GM11168 (cell line): ENCODE results near the gene SOX18.

Source experiments
- in situ Hi-C: fragments of 300-500 bp; cut with MboI; formaldehyde crosslinking; loops from one replicate; pipeline ENCODE4 v1.12.0; 2022; ENCODE audit warnings: low sequenced_read_pairs; ENCODE audit not compliant: unreplicated experiment

Gene SOX18

DNA sequence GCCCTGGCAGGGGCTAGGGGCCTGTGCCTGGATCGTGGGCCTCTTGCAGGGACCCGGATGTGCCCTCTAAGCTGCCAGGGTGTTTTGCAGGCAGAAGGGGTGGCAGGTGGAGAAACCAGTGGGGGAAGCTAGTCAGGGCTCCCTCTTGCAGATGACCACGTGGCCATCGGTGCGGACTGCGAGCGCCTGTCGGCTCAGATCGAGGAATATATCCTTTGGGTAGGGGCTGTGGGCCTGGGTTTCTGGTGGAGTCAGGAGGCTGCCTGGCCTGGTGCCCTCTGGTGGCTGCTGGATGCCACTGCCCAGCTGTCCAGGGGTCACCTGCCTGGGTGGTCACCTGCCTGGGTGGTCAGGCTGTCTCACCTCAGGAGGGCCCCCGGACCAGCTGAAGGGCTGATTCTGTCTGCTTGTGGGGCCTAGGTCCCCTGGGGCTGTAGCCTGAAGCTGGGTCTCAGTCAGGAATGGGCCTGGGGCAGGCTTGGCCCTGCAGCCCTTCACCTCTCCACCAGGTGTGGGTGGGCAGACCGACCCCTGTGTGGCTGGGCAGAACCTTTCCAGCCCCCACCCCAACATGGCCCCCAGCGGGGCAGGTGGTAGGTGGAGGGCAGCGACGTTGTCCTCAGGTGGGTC, 20.3 kb upstream of the SOX18 start:
- in situ Hi-C loops: no loop called here

DNA sequence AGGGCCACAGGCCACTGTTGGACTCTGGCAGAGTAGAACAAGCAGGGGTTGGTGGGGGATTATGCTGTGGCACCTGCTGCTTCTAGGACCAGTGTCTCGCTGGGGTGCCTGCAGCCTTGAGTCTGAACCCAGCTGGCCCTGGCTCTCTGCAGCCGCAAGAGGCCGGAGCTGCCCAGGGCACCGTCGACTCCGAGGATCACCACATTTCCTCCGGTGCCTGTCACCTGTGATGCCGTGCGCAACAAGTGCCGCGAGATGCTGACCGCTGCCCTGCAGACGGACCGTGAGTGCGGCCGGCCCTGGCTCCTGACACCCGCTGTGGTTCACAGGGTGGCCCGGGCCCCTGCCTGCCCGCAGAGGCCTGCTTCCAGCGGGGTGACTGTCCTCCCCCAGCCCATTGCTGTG, 19.8 kb upstream of the SOX18 start:
- in situ Hi-C loops: no loop called here

DNA sequence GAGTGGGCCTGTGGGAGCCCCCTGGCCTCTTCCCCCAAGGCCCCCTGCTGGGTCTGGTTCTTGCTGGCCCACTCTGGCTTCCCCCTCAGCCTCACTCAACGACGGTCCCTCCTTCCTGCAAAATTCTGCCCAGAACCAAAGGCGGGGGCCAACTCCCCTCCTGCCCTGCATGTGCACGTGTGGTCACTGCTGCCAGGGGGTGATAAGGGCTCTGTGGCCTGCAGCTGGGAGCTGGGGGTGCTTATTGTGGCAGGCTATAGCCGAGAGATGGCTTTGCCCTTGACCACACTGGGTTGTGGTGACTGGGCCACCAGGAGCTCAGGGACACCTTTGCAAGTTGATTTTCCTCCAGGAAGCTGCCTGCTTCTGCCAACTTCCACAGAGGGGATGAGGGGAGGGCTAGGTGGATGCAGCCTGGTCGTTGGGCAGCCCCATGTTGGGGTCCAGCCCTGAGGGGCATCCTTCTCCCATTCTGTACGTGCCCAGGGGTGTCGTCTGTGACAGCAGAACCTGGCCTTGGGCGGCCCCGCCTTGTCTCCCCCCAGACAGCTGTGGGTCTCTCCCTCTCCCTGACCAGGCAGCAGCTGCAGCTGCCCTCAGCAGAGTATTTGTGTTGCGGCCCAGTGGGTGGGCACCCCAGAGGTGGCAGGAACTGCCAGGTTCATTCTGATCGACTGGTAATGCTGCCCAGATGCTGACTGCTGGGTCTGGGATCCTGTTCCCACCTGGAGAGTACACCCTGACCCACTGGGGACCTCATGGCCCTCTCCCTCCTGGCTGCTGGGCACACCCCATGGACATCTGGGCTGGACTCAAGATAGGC, 19.2 kb upstream of the SOX18 start:
- in situ Hi-C loops: no loop called here

DNA sequence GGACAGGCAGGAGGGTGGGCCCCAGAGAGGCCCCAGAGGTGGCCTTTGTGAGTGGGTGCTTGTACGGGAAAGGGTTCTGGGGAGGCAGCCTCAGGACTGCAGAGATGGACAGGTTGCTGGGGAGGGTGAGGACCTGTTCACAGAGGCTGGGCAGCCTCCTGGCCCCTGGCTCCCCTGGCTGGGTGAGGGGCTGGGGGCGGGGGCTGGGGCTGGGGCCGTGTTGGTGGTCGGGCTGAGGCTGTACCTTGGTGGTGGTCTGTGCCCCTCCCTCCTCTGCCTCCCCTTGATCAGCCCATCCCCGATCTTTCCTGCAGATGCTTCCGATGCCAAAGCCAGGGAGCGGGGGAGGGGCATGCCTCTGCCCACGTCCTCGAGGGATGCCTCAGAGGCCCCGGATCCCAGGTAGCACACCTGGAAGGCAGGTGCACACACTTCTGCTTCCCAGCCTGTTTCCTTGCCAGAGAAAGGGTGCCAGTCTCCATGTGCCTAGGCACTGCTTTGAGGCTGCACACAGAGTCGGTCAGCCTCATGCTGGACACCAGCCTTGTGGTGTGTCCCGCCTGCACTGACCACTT, 18.4 kb upstream of the SOX18 start:
- in situ Hi-C loops: no loop called here

DNA sequence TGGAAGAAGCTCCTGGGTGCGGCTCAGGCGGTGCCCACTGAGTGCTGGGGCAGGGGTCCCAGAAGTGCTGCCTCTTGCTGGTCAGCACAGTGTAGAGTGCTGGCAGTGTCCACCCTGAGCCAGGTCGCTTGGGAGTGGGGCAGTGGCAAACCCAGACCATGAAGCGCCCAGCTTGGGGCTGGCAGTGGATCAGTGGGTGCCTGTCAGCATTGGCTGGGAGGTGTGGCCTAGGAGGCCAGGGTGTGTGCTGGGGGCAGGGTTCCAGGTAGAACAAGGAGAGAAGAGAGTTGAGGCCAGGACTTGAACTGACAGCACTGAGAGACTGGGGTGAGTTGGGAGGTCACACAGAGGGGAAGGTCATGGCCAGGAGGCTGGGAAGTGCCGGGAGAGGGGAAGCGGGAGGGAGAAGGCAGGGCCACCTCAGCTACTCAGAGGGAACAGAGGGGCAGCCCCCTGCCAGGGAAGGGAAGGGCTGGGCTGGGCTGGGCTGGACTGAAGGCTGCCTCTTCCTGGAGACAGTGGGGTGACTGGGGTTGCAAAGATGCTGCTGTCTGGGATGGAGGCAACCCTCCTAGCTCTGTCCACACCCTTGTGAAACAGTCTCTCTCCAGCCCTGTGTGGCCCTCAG, 17.7 kb upstream of the SOX18 start:
- in situ Hi-C loops: no loop called here

DNA sequence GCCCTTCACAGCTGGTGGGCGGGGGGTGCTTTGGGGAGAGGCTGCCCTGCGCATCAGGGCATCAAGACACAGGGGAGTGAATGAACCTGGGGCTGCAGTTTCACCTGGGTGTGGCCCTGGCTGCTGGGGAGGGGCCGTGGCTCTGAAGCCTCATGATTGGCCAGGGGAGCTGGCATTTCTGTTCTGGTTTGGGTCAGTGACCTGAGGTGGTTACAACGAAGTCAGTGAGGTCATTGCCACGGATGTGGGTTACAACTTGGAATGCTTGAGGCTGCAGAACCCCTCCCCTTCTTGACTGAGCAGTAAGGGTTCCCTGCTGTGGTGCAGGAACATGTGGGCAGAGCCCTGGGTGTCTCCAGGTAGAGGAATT, 16.5 kb upstream of the SOX18 start:
- in situ Hi-C loops: no loop called here

DNA sequence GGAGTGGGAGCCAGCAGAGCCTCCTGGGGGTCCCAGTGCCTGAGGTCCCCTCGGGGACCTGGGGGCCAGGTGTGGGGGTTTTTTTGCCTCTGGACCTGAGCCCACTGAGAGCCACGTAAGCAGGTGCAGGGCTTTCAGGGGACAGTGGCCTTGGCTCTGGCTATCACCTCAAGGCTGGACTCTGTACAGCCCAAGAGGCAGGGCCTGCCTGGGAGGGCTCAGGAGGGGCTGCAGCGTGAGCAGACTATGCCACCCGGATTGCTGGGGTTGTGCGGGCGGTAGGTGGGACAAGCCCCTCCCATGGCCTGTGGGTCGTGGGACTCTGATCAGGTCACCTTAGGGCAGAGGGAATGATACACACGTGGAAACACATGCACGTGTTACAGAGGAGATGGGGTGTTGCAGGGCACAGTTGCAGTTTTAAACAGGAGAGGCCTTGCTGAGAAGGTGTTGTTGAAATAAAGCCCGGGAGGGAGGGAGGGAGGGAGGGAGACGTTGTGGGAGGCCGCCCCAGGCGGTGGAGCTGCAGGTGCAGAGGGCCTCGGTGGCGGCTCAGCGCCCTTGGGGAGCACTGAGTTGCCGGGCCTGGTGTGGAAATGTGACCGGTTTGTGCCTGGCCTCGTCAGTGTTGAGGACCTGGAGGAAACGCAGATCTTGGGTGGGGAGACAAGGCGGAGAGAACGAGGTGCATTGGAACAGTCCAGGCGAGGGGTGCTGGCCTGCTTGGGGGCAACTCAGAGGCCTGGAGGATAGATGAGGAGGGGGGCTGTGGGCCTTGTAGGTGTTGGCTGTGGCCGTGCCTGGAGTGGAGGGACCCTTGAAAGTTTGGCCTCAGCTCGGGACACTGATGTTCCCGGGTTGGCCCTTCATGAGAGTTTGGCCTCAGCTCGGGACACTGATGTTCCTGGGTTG, 15.9 kb upstream of the SOX18 start:
- in situ Hi-C loops: no loop called here

GRCh38 chr20:64064145-64064698, 14.8 kb upstream of the SOX18 start:
- in situ Hi-C loops: no loop called here

- in situ Hi-C loops: no loop called here
Observed at GRCh38 chr20:64063389-64064144, 14.1 kb upstream of the SOX18 start.

GRCh38 chr20:64062596-64063388, 13.4 kb upstream of the SOX18 start, which contains the start of gene TCEA2:
Gene TCEA2, plus strand, starts transcription at chr20:64063198. Its CDS starts 115 bp downstream, at chr20:64063313.
- in situ Hi-C loops: no loop called here

DNA sequence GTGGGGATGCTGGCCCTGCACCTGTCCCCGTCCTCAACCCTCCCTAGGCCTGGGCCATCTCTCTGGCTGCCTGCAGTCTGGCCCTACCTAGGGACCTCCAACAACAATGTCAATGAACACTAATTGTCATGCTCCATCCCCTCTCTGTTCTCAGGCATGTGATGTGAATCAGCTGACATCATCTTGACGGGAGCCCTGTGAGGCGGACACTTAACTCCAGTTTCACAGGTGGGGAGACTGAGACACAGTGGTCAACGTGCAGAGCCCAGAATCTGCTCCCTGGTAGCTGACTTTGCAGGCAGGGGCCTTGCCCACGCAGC, 12.8 kb upstream of the SOX18 start:
- in situ Hi-C loops: no loop called here

DNA sequence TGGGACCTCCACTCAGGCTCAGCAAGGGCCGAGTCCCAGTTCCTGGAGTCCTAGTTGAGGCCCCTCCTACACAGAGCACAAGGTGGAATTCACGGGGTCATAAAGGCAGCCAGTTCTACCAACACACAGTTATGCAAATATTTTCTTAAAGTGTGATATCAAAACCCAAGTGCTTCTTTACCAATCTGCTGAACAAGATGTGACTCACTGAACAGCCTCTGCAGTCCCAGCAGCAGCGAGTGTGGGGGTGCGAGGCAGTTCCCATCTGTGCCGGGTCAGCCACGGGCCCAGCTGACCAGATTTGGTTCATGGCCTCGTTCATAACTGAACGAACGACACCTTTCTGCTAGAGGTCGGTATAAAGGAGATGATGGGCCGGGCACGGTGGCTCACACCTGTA, 9.1 kb upstream of the SOX18 start:
- in situ Hi-C loops: no loop called here

- in situ Hi-C loops: no loop called here
Observed at GRCh38 chr20:64057628-64058498, 8.4 kb upstream of the SOX18 start.

DNA sequence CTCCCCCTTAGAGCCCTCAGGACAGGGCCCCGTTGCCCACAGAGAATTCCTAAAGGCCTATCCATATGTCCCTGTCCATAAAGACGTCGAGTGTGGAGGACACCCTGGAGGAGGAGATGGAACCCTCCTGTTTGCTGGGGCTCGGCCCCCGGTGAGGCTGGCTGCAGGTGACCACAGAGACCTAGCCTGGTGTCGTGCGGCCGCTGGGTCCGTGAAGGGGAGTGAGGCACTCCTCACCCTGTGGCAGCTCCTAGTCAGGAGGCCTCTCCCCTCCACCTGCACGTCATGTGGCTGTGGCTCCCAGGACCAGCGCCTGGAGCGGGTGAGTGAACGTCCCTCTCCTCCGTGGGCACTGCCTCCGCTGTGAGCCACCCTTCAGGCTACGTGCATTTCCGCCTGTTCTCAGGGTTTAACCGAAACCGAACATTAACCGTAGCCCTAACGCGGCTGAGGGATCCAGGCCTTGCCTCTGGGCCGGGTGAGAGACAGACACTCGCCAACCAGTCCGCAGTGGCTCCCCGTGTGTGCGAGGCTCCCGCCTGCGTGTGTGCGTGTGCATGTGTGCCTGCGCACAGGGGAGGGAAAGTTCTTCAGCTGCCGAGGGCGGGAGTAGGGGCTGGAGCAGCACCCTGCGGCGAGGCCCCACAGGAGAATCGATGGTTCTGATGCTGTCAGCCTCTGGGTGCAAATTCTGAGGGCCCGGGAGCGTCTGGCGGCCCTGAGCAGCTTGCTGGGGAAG, 7.6 kb upstream of the SOX18 start:
- in situ Hi-C loops: no loop called here

DNA sequence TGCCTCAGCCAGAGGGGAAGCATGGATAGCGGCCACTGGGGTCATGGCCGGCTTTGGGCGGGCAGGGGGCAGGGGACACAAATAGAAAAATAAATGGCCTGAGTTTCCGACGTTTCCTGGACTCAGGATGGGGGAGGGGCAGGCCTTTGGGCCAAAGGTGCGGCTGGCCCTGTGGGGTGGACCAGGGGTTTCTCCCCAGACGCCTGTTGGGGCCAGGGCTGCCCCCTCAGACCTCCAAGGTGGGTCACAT, 7.1 kb upstream of the SOX18 start:
- in situ Hi-C loops: no loop called here

GRCh38 chr20:64055893-64056638, 6.6 kb upstream of the SOX18 start:
- in situ Hi-C loops: no loop called here
